ENCODE data around the gene WDR4. TPM values are rescaled to one million over a fixed set of nuclear protein-coding genes. Genes with fewer than 3 reads are reported as not detected.
"Not testable (repeated sequence)": the region's sequence is repeated elsewhere in the genome, so short reads cannot be mapped to it uniquely, and the experiment has no call there.

Gene WDR4
- 5.7 and 14.6 TPM in 2 replicates for total RNA-seq (ENCODE audit: low replicate concordance)

DNA sequence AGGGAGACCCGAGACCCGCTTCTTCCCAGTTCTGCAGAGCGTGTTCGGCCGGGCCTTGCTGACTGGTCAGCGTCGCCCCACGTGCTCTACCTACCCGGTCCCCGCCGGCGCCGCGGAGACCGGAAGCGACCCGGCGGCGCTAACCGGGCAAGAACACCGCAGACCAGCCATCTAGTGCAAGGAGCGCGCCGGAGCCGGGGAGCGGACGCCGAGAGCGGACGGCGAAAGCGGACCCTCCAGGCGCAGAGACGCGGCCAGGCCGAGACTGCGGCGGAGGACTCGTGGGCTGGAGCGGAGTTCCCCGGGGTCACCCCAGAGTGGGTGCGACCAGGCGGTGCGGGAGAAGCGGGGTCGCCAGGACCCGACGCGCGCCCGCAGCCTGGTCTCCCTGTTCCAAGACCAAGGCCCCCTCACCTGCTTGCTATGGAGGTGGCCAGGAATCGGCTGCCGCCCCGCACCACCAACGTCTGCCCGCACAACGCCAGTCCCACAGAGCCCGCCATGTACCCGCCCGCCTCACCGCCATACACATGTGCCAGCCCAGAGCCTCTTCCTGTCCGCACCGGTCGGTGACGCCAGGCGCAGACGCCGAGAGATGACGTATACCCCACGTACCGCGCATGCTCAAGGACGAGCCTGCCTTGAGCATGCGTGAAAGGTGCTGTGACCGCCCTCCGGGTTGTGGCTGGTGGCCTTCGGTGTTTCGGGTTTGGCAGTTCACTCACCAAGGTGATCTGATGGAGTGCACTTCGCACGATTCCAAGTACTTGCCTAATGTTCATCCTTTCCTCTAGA is at the start of gene WDR4:
WDR4 (minus strand) TSS at position 547 of the 795 bp plus-strand sequence; CDS start at position 503, 44 bp downstream.
- peak within 1 kb of the TSS; percentile 68 for H3K9ac ChIP-seq
- Mint-ChIP-seq H3K4me3 (peak within 1 kb of the TSS; percentile 95), H3K27ac (peak within 1 kb of the TSS; percentile 92), H3K36me3 (peaks cover 9% of the 10 kb centered on the region), H3K9me3 (no peaks in the 10 kb centered on the region), H3K4me1 (peaks cover 18% of the 10 kb centered on the region), H3K27me3 (ENCODE audit: insufficient read depth, low read depth) (peaks cover 2% of the 10 kb centered on the region)
- peaks cover 14% of the 10 kb centered on the region for H3F3A ChIP-seq (ENCODE audit: low read depth)
- peak; percentile 98 for DNase-seq (ENCODE audit: low spot score)
- no peaks in the 10 kb centered on the region for H4K20me1 ChIP-seq (ENCODE audit: low read depth)
- H3K27me3 ChIP-seq, result no peaks in the 10 kb centered on the region
- no peaks in the 10 kb centered on the region for H3K36me3 ChIP-seq
- H3K27ac ChIP-seq, result peak within 1 kb of the TSS; percentile 95
- TF ChIP-seq EZH2phosphoT487 (IDR thresholded peaks at IDR 0.05) (no peak), EZH2 (IDR thresholded peaks at IDR 0.05) (no peak)
- TF ChIP-seq, protein P1, sequence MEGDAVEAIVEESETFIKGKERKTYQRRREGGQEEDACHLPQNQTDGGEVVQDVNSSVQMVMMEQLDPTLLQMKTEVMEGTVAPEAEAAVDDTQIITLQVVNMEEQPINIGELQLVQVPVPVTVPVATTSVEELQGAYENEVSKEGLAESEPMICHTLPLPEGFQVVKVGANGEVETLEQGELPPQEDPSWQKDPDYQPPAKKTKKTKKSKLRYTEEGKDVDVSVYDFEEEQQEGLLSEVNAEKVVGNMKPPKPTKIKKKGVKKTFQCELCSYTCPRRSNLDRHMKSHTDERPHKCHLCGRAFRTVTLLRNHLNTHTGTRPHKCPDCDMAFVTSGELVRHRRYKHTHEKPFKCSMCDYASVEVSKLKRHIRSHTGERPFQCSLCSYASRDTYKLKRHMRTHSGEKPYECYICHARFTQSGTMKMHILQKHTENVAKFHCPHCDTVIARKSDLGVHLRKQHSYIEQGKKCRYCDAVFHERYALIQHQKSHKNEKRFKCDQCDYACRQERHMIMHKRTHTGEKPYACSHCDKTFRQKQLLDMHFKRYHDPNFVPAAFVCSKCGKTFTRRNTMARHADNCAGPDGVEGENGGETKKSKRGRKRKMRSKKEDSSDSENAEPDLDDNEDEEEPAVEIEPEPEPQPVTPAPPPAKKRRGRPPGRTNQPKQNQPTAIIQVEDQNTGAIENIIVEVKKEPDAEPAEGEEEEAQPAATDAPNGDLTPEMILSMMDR (IDR thresholded peaks at IDR 0.05), result no peak
- peak within 1 kb of the TSS; percentile 79 for H3K4me3 ChIP-seq
- H2AFZ ChIP-seq (replicated peaks), result peak within 1 kb of the TSS; percentile 80
- H3K9me3 ChIP-seq (ENCODE audit: low read depth), result no peaks in the 10 kb centered on the region
- H3K79me2 ChIP-seq (ENCODE audit: low read depth), result peaks cover 41% of the 10 kb centered on the region
- H3K4me2 ChIP-seq, result peak within 1 kb of the TSS; percentile 86
- peaks cover 10% of the 10 kb centered on the region for H3K4me1 ChIP-seq

- peaks cover 18% of the 10 kb centered on the region for H3K4me1 Mint-ChIP-seq
- not testable (repeated sequence) for DNase-seq (ENCODE audit: low spot score); H3K36me3 Mint-ChIP-seq; H3K4me2 ChIP-seq; H3K9me3 ChIP-seq (ENCODE audit: low read depth); H3K27ac Mint-ChIP-seq; H3K27me3 Mint-ChIP-seq (ENCODE audit: insufficient read depth, low read depth); H3K4me1 ChIP-seq; H3K9ac ChIP-seq; H2AFZ ChIP-seq (replicated peaks); H3K4me3 ChIP-seq; H3K27ac ChIP-seq; H3K36me3 ChIP-seq; H3K9me3 Mint-ChIP-seq; H3K79me2 ChIP-seq (ENCODE audit: low read depth); H3K27me3 ChIP-seq; H4K20me1 ChIP-seq (ENCODE audit: low read depth); H3K4me3 Mint-ChIP-seq
- H3F3A ChIP-seq (ENCODE audit: low read depth), result peaks cover 25% of the 10 kb centered on the region
Observed at GRCh38 chr21:42927474-42928200, 48.3 kb upstream of the WDR4 start.

- H3K9ac ChIP-seq, result no peak within 1 kb of the TSS
Observed at GRCh38 chr21:42925114-42925926, 46.0 kb upstream of the WDR4 start, which contains the start of gene ERVH48-1. Gene ERVH48-1, minus strand, starts transcription at chr21:42925630. Its CDS starts 6,624 bp downstream, at chr21:42919006.

More at GRCh38 chr21:42925114-42925926, 46.0 kb upstream of the WDR4 start, which contains the start of gene ERVH48-1:
- Histone ChIP-seq H3K27me3 (no peaks in the 10 kb centered on the region), H3K4me2 (peak within 1 kb of the TSS; percentile 15), H3K27ac (peak within 1 kb of the TSS; percentile 55), H3K4me1 (peaks cover 6% of the 10 kb centered on the region), H3F3A (ENCODE audit: low read depth) (peaks cover 17% of the 10 kb centered on the region), H2AFZ (replicated peaks) (no peak within 1 kb of the TSS), H4K20me1 (ENCODE audit: low read depth) (no peaks in the 10 kb centered on the region), H3K9me3 (ENCODE audit: low read depth) (no peaks in the 10 kb centered on the region), H3K79me2 (ENCODE audit: low read depth) (no peaks in the 10 kb centered on the region), H3K4me3 (no peak within 1 kb of the TSS), H3K36me3 (no peaks in the 10 kb centered on the region)
- Mint-ChIP-seq H3K9me3 (no peaks in the 10 kb centered on the region), H3K27me3 (ENCODE audit: insufficient read depth, low read depth) (peaks cover 3% of the 10 kb centered on the region), H3K4me3 (no peak within 1 kb of the TSS), H3K4me1 (peaks cover 14% of the 10 kb centered on the region), H3K27ac (peak within 1 kb of the TSS; percentile 63), H3K36me3 (peaks cover 4% of the 10 kb centered on the region)
- no peak for TF ChIP-seq EZH2 (IDR thresholded peaks at IDR 0.05)
- TF ChIP-seq EZH2phosphoT487 (IDR thresholded peaks at IDR 0.05), result no peak
- TF ChIP-seq, protein P1 (IDR thresholded peaks at IDR 0.05), result no peak
- no peak for DNase-seq (ENCODE audit: low spot score)
